HL-60 (cell line): ENCODE measurements around the gene ACTR3C.

ENCODE experiments used
- GABPA ChIP-seq: IDR thresholded peaks from 2 replicates; pipeline ENCODE4 v1.6.1; 2012; ENCODE audit warnings: low read depth
- POLR2AphosphoS5 ChIP-seq: IDR thresholded peaks from 2 replicates; pipeline ENCODE4 v1.6.1; 2012; ENCODE audit warnings: low read depth
- SPI1 ChIP-seq: IDR thresholded peaks from 2 replicates; pipeline ENCODE4 v1.6.1; 2012; ENCODE audit warnings: low read depth, mild to moderate bottlenecking, borderline replicate concordance
- TF ChIP-seq, protein P1 (sequence below): IDR thresholded peaks from one replicate; pipeline ENCODE4 v1.5.1; 2011; ENCODE audit warnings: low read length, control low read depth, inconsistent platforms; ENCODE audit not compliant: insufficient read depth
- TF ChIP-seq, protein P2 (sequence below): IDR thresholded peaks from 2 replicates; pipeline ENCODE4 v1.6.1; 2012; ENCODE audit warnings: low read depth; ENCODE audit not compliant: insufficient replicate concordance

DNA sequence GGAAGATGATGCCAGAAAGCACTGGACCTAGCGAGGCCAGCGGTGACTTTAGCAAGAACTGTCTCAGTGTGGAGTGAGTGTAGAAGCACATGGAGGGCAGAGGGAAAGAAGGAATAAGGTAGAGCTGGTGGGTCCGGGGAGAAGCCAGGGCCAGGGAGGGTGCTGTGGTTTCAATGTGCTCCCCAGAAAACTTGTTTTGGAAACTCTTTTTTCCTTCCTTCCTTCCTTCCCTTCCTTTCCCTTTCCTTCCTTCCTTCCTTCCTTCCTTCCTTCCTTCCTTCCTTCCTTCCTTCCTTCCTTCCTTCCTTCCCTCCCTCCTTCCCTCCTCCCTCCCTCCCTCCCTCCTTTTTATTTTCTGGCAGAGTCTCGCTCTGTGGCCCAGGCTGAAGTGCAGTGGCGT, 23.6 kb upstream of the ACTR3C start:
- TF ChIP-seq, protein P1, sequence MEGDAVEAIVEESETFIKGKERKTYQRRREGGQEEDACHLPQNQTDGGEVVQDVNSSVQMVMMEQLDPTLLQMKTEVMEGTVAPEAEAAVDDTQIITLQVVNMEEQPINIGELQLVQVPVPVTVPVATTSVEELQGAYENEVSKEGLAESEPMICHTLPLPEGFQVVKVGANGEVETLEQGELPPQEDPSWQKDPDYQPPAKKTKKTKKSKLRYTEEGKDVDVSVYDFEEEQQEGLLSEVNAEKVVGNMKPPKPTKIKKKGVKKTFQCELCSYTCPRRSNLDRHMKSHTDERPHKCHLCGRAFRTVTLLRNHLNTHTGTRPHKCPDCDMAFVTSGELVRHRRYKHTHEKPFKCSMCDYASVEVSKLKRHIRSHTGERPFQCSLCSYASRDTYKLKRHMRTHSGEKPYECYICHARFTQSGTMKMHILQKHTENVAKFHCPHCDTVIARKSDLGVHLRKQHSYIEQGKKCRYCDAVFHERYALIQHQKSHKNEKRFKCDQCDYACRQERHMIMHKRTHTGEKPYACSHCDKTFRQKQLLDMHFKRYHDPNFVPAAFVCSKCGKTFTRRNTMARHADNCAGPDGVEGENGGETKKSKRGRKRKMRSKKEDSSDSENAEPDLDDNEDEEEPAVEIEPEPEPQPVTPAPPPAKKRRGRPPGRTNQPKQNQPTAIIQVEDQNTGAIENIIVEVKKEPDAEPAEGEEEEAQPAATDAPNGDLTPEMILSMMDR, result no peak
- no peak for TF ChIP-seq GABPA
- TF ChIP-seq POLR2AphosphoS5, result no peak
- TF ChIP-seq, protein P2, sequence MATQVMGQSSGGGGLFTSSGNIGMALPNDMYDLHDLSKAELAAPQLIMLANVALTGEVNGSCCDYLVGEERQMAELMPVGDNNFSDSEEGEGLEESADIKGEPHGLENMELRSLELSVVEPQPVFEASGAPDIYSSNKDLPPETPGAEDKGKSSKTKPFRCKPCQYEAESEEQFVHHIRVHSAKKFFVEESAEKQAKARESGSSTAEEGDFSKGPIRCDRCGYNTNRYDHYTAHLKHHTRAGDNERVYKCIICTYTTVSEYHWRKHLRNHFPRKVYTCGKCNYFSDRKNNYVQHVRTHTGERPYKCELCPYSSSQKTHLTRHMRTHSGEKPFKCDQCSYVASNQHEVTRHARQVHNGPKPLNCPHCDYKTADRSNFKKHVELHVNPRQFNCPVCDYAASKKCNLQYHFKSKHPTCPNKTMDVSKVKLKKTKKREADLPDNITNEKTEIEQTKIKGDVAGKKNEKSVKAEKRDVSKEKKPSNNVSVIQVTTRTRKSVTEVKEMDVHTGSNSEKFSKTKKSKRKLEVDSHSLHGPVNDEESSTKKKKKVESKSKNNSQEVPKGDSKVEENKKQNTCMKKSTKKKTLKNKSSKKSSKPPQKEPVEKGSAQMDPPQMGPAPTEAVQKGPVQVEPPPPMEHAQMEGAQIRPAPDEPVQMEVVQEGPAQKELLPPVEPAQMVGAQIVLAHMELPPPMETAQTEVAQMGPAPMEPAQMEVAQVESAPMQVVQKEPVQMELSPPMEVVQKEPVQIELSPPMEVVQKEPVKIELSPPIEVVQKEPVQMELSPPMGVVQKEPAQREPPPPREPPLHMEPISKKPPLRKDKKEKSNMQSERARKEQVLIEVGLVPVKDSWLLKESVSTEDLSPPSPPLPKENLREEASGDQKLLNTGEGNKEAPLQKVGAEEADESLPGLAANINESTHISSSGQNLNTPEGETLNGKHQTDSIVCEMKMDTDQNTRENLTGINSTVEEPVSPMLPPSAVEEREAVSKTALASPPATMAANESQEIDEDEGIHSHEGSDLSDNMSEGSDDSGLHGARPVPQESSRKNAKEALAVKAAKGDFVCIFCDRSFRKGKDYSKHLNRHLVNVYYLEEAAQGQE, result no peak
- no peak for TF ChIP-seq SPI1
